ENCODE measurements around the gene ZNF438. TPM values are rescaled to one million over a fixed set of nuclear protein-coding genes. Genes with fewer than 3 reads are reported as not detected.
"Not testable (repeated sequence)": the region's sequence is repeated elsewhere in the genome, so short reads cannot be mapped to it uniquely, and the experiment has no call there.

The ZNF438 gene
- total RNA-seq, 4 donors from 2014 or later: 6.1 to 14.1 (median 7.1) TPM

DNA sequence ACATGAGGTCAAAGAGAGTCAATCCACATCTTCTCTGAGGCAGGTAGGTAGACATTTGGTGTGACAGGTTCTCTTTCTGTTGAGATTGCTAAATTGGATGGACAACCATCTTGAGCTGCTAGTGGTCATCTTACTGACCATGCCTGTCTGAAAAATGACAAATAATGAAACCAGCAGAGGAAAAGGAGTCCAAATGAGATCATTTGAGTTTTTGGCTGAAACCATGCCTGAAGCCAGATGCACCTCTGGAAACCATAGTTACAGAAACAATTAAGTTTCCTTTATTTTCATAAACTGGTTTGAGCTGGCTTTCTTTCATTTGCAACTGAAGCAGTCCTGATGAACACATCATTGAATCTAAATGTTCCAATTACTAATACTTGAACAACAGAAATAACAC lies 100.6 kb downstream of the ZNF438 start:
- Histone ChIP-seq H3K4me3 (no peak overlapping the region), H3K9me3 (no peaks in the 10 kb centered on the region), H3K27ac (no peak overlapping the region), H3K36me3 (peaks cover 17% of the 10 kb centered on the region), H3K4me1 (no peaks in the 10 kb centered on the region), H3K27me3 (no peaks in the 10 kb centered on the region)
- no peak for DNase-seq (ENCODE audit: low spot score in 2 of 2)
- TF ChIP-seq, protein P1, sequence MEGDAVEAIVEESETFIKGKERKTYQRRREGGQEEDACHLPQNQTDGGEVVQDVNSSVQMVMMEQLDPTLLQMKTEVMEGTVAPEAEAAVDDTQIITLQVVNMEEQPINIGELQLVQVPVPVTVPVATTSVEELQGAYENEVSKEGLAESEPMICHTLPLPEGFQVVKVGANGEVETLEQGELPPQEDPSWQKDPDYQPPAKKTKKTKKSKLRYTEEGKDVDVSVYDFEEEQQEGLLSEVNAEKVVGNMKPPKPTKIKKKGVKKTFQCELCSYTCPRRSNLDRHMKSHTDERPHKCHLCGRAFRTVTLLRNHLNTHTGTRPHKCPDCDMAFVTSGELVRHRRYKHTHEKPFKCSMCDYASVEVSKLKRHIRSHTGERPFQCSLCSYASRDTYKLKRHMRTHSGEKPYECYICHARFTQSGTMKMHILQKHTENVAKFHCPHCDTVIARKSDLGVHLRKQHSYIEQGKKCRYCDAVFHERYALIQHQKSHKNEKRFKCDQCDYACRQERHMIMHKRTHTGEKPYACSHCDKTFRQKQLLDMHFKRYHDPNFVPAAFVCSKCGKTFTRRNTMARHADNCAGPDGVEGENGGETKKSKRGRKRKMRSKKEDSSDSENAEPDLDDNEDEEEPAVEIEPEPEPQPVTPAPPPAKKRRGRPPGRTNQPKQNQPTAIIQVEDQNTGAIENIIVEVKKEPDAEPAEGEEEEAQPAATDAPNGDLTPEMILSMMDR (IDR thresholded peaks at IDR 0.05): no peak
- TF ChIP-seq EP300 (IDR thresholded peaks at IDR 0.05) (no peak), POLR2A (IDR thresholded peaks at IDR 0.05) (no peak), POLR2AphosphoS5 (IDR thresholded peaks at IDR 0.05) (no peak)

DNA sequence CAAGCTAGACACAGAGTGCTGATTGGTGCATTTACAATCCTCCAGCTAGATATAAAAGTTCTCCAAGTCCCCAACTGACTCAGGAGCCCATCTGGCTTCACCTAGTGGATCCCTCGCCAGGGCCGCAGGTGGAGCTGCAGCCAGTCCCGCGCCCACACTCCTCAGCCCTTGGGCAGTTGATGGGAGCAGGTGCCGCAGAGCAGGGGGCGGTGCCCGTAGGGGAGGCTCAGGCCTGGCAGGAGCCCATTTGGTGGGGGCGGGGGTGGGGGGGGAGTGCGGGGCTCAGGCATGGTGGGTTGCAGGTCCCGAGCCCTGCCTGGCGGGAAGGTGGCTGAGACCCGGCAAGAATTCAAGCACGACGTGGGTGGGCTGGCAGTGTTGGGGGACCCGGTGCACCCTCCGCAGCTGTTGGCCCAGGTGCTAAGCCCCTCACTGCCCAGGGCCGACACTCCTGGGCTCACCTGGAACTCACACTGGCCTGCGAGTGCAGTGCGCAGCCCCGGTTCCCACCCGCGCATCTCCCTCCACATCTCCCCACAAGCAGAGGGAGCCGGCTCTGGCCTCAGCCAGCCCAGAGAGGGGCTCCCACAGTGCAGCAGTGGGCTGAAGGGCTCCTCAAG lies 101.7 kb downstream of the ZNF438 start:
- no CpG with 5 or more reads among the region's 23 CpGs for WGBS
- H3K4me1 ChIP-seq: no peaks in the 10 kb centered on the region
- H3K36me3 ChIP-seq: peaks cover 17% of the 10 kb centered on the region
- H3K9me3 ChIP-seq: no peaks in the 10 kb centered on the region
- TF ChIP-seq POLR2A (IDR thresholded peaks at IDR 0.05) (no peak), EP300 (IDR thresholded peaks at IDR 0.05) (no peak), POLR2AphosphoS5 (IDR thresholded peaks at IDR 0.05) (no peak)
- TF ChIP-seq, protein P1 (IDR thresholded peaks at IDR 0.05): no peak
- DNase-seq (ENCODE audit: low spot score in 2 of 2): peak in 1 of 2 donors; percentile 53
- no peaks in the 10 kb centered on the region for H3K27me3 ChIP-seq
- H3K27ac ChIP-seq: no peak overlapping the region
- no peak overlapping the region for H3K4me3 ChIP-seq

DNA sequence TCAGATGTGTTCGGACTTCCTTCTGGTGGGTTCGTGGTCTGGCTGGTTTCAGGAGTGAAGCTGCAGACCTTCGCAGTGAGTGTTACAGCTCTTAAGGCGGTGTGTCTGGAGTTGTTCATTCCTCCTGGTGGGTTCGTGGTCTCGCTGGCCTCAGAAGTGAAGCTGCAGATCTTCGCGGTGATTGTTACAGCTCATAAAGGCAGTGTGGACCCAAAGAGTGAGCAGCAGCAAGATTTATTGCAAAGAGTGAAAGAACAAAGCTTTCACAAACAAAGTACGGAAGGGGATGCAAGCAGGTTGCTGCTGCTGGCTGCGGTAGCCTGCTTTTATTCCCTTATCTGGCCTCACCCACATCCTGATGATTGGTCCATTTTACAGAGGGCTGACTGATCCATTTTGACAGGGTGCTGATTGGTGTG lies 102.3 kb downstream of the ZNF438 start:
- not testable (repeated sequence) for H3K4me1 ChIP-seq; H3K4me3 ChIP-seq; DNase-seq (ENCODE audit: low spot score in 2 of 2); H3K9me3 ChIP-seq; H3K27me3 ChIP-seq; H3K27ac ChIP-seq
- WGBS: 88% methylated on average over 10 of the region's 10 CpGs
- peaks cover 17% of the 10 kb centered on the region for H3K36me3 ChIP-seq

DNA sequence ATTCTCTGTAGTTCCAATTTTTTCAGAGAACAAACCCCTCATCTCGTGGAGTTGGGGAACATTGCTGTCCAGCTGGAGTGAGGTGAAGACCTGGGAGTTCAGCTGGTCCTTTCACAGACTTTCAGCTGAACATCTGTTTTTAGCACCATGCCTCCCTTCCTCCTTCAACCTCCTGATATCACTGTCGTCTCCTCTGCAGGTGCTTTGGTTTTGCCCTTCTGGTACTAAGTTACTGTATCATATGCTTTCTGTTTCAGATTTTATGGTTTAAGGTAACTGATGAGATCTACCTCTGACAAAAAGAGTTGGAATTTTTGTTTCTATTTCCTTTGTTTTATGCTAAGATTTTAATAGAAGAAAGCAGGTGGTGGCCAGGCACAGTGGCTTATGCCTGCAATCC lies 102.9 kb downstream of the ZNF438 start:
- DNase-seq (ENCODE audit: low spot score in 2 of 2): no peak
- H3K4me3 ChIP-seq: no peak overlapping the region
- H3K36me3 ChIP-seq: peaks cover 13% of the 10 kb centered on the region
- TF ChIP-seq EP300 (IDR thresholded peaks at IDR 0.05): no peak
- no peak for TF ChIP-seq POLR2A (IDR thresholded peaks at IDR 0.05)
- no peak for TF ChIP-seq POLR2AphosphoS5 (IDR thresholded peaks at IDR 0.05)
- TF ChIP-seq, protein P1 (IDR thresholded peaks at IDR 0.05): no peak
- 89% methylated on average over 2 of the region's 2 CpGs for WGBS
- H3K27me3 ChIP-seq: no peaks in the 10 kb centered on the region
- H3K27ac ChIP-seq: no peak overlapping the region
- no peaks in the 10 kb centered on the region for H3K9me3 ChIP-seq
- H3K4me1 ChIP-seq: no peaks in the 10 kb centered on the region

DNA sequence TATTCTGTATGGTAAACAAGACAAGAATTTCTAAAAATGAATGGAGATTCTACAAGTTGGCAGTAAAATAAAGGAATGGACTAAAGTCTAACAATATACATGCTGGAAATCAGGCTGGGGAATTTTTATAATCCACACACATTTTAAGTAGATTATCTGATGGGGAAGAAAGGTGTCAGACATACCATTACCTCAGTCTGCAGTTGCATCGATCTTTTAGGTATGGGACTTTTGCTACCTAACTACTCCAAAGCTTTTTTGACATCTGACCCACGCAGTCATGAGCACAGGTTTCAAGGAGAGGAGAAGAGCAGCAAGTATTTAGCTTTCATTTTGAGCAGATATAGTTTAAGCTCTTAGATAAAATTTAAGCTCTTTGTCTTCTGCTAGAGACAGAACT lies 113.0 kb downstream of the ZNF438 start:
- TF ChIP-seq POLR2AphosphoS5 (IDR thresholded peaks at IDR 0.05): no peak
- TF ChIP-seq, protein P1 (IDR thresholded peaks at IDR 0.05): no peak
- TF ChIP-seq EP300 (IDR thresholded peaks at IDR 0.05): no peak
- WGBS: 97% methylated on average over 2 of the region's 2 CpGs

DNA sequence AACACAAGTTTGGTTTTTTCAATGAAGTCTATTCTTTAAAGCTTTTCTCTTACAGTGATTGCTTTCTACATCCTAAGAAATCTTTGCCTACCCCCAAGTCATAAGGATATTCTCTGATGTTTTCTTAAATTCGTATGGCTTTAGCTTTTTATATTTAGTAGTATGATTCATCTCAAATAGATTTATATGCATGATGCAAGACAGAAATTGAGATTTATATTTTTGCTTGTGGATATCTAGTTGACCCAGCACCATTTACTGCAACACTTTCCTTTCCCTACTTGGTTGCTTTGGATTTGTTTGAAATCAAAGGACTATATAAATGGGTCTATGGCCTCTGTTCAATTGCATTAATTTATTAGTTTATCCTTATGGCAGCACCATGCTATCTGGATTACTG lies 113.9 kb downstream of the ZNF438 start:
- Histone ChIP-seq H3K4me3 (no peak overlapping the region), H3K27ac (no peak overlapping the region), H3K36me3 (no peaks in the 10 kb centered on the region), H3K27me3 (no peaks in the 10 kb centered on the region), H3K4me1 (no peaks in the 10 kb centered on the region), H3K9me3 (no peaks in the 10 kb centered on the region)
- DNase-seq (ENCODE audit: low spot score in 2 of 2): no peak
- TF ChIP-seq EP300 (IDR thresholded peaks at IDR 0.05) (no peak), POLR2A (IDR thresholded peaks at IDR 0.05) (no peak), POLR2AphosphoS5 (IDR thresholded peaks at IDR 0.05) (no peak)
- TF ChIP-seq, protein P1 (IDR thresholded peaks at IDR 0.05): no peak
- 44% methylated on average over 1 of the region's 1 CpG for WGBS

More for the DNA sequence above, 113.0 kb downstream of the ZNF438 start:
- Histone ChIP-seq H3K27ac (no peak overlapping the region), H3K4me1 (no peaks in the 10 kb centered on the region), H3K27me3 (no peaks in the 10 kb centered on the region), H3K36me3 (no peaks in the 10 kb centered on the region), H3K4me3 (no peak overlapping the region), H3K9me3 (no peaks in the 10 kb centered on the region)
- no peak for DNase-seq (ENCODE audit: low spot score in 2 of 2)
